ENCODE measurements around the gene KLHL6.
"Not testable (repeated sequence)": the region's sequence is repeated elsewhere in the genome, so short reads cannot be mapped to it uniquely, and the experiment has no call there.

The KLHL6 gene

GRCh38 chr3:183570191-183570590 lies 14.7 kb upstream of the KLHL6 start:
- FAIRE-seq; DNase-seq (ENCODE audit: insufficient read length, low spot score): not testable (repeated sequence)

GRCh38 chr3:183566880-183567279 lies 11.4 kb upstream of the KLHL6 start:
- DNase-seq (ENCODE audit: insufficient read length, low spot score): no peak

GRCh38 chr3:183564046-183564445 lies 8.5 kb upstream of the KLHL6 start:
- no peak for DNase-seq (ENCODE audit: insufficient read length, low spot score)
- FAIRE-seq: no peak

More at GRCh38 chr3:183566880-183567279, 11.4 kb upstream of the KLHL6 start:
- FAIRE-seq: no peak

- no peak for DNase-seq (ENCODE audit: insufficient read length, low spot score)
- FAIRE-seq: no peak
These were observed 8.0 kb upstream of the KLHL6 start for GRCh38 chr3:183563536-183563874.

GRCh38 chr3:183560607-183561006 lies 5.1 kb upstream of the KLHL6 start:
- no peak for FAIRE-seq
- DNase-seq (ENCODE audit: insufficient read length, low spot score): no peak

GRCh38 chr3:183558495-183558894 lies 3.0 kb upstream of the KLHL6 start:
- DNase-seq (ENCODE audit: insufficient read length, low spot score) (no peak), FAIRE-seq (no peak)

- DNase-seq (ENCODE audit: insufficient read length, low spot score): no peak
- no peak for FAIRE-seq
These were observed 1.2 kb upstream of the KLHL6 start for GRCh38 chr3:183556722-183557121.

- DNase-seq (ENCODE audit: insufficient read length, low spot score): no peak
- FAIRE-seq: no peak
These were observed 1.1 kb downstream of the KLHL6 start for GRCh38 chr3:183554377-183554776.

GRCh38 chr3:183553334-183554026 lies 2.0 kb downstream of the KLHL6 start:
- no peak for DNase-seq (ENCODE audit: insufficient read length, low spot score)
- FAIRE-seq: peak; percentile 35

GRCh38 chr3:183551930-183552329 lies 3.6 kb downstream of the KLHL6 start:
- FAIRE-seq (no peak), DNase-seq (ENCODE audit: insufficient read length, low spot score) (no peak)

- DNase-seq (ENCODE audit: insufficient read length, low spot score) (no peak), FAIRE-seq (no peak)
These were observed 7.2 kb downstream of the KLHL6 start for GRCh38 chr3:183548262-183548769.

- no peak for FAIRE-seq
- no peak for DNase-seq (ENCODE audit: insufficient read length, low spot score)
These were observed 8.9 kb downstream of the KLHL6 start for GRCh38 chr3:183546625-183547024.

- DNase-seq (ENCODE audit: insufficient read length, low spot score) (no peak), FAIRE-seq (no peak)
These were observed 9.8 kb downstream of the KLHL6 start for GRCh38 chr3:183545708-183546107.

GRCh38 chr3:183542355-183542754 lies 13.2 kb downstream of the KLHL6 start:
- FAIRE-seq (peak; percentile 65), DNase-seq (ENCODE audit: insufficient read length, low spot score) (no peak)

GRCh38 chr3:183541738-183542137 lies 13.8 kb downstream of the KLHL6 start:
- DNase-seq (ENCODE audit: insufficient read length, low spot score) (no peak), FAIRE-seq (peak; percentile 90)

GRCh38 chr3:183541235-183541655 lies 14.3 kb downstream of the KLHL6 start:
- DNase-seq (ENCODE audit: insufficient read length, low spot score) (no peak), FAIRE-seq (no peak)

- DNase-seq (ENCODE audit: insufficient read length, low spot score): no peak
- FAIRE-seq: peak; percentile 84
These were observed 14.8 kb downstream of the KLHL6 start for GRCh38 chr3:183540501-183541234.

GRCh38 chr3:183539811-183540210 lies 15.7 kb downstream of the KLHL6 start:
- FAIRE-seq: no peak
- DNase-seq (ENCODE audit: insufficient read length, low spot score): no peak

- DNase-seq (ENCODE audit: insufficient read length, low spot score) (no peak), FAIRE-seq (no peak)
These were observed 17.0 kb downstream of the KLHL6 start for GRCh38 chr3:183538486-183538885.

- FAIRE-seq (no peak), DNase-seq (ENCODE audit: insufficient read length, low spot score) (no peak)
These were observed 18.2 kb downstream of the KLHL6 start for GRCh38 chr3:183537295-183537730.

GRCh38 chr3:183536238-183536880 lies 19.1 kb downstream of the KLHL6 start:
- FAIRE-seq (peak; percentile 79), DNase-seq (ENCODE audit: insufficient read length, low spot score) (no peak)

GRCh38 chr3:183534249-183534648 lies 21.3 kb downstream of the KLHL6 start:
- FAIRE-seq (no peak), DNase-seq (ENCODE audit: insufficient read length, low spot score) (no peak)

Measured in GM19239 (cell line).